Measurements from ENCODE around the gene THAP5. TPM values are rescaled to one million over a fixed set of nuclear protein-coding genes. Genes with fewer than 3 reads are reported as not detected.
"Not testable (repeated sequence)": the region's sequence is repeated elsewhere in the genome, so short reads cannot be mapped to it uniquely, and the experiment has no call there.

The THAP5 gene
- total and polyA plus RNA-seq, 4 experiments from 2014 or later: 16.7 to 52.8 (median 37.5) TPM

GRCh38 chr7:108568801-108569380, 615 bp downstream of the THAP5 start:
- POLR2A ChIA-PET (ENCODE audit: partially characterized antibody): interaction anchor here (0.6 to 4.2 kb wide), 6 partner anchors 9 to 104 kb away, joined by 3 to 138 read pairs (median 4); partner anchors contain the start of gene PNPLA8
- Mint-ChIP-seq H3K27ac (peak overlapping the region; percentile 96 to 100 (median 99)), H3K4me3 (peak overlapping the region; percentile 91 to 99 (median 96)), H3K27me3 (no peaks in the 10 kb centered on the region), H3K4me1 (peaks cover 29 to 79% (median 46%) of the 10 kb centered on the region in 4 donors), H3K36me3 (peaks cover 31 to 59% of the 10 kb centered on the region in 2 donors), H3K9me3 (peaks cover 0 to 4% (median 0%) of the 10 kb centered on the region in 8 donors)
- Histone ChIP-seq H3K27ac (ENCODE audit: low read depth, low read length) (peak overlapping the region; percentile 100), H3K27me3 (ENCODE audit: insufficient read depth, low read length) (no peaks in the 10 kb centered on the region), H3K36me3 (ENCODE audit: insufficient read depth, low read length) (peaks cover 18% of the 10 kb centered on the region), H3K4me3 (ENCODE audit: low read length in 2 of 2) (peak overlapping the region; percentile 77 to 97), H3K4me1 (ENCODE audit: insufficient read depth, low read length) (peaks cover 57% of the 10 kb centered on the region), H3K9me3 (ENCODE audit: control insufficient read depth in 1 of 2, low read length in 2 of 2) (no peaks in the 10 kb centered on the region)
- DNase-seq: peak in 1 of 5 donors; percentile 81
- CTCF ChIA-PET (ENCODE audit: partially characterized antibody): interaction anchor here (0.6 to 1.8 kb wide), 3 partner anchors 42 to 1401 kb away, joined by 3 to 7 read pairs (median 5); no protein-coding TSS in a partner anchor
- intact Hi-C loops (cut with micrococcal nuclease): loop anchor here (1.0 to 2.0 kb wide), 4 partner anchors 43 to 1704 kb away; partner anchors contain the start of genes COG5, DUS4L, HBP1 and PIK3CG

- H3K9me3 Mint-ChIP-seq: peaks cover 0 to 7% (median 4%) of the 10 kb centered on the region in 8 donors
- CTCF ChIA-PET (ENCODE audit: partially characterized antibody): no interaction called here
- peaks cover 7% of the 10 kb centered on the region for H3K36me3 ChIP-seq (ENCODE audit: insufficient read depth, low read length)
Observed at GRCh38 chr7:108565987-108566386, 3.5 kb downstream of the THAP5 start.

GRCh38 chr7:108561047-108561619, 8.4 kb downstream of the THAP5 start:
- H3K27ac ChIP-seq (ENCODE audit: low read depth, low read length): no peak overlapping the region
- H3K27me3 Mint-ChIP-seq: no peaks in the 10 kb centered on the region
- intact Hi-C loops (cut with micrococcal nuclease): no loop called here
- H3K4me1 ChIP-seq (ENCODE audit: insufficient read depth, low read length): no peaks in the 10 kb centered on the region
- no peaks in the 10 kb centered on the region for H3K27me3 ChIP-seq (ENCODE audit: insufficient read depth, low read length)
- H3K27ac Mint-ChIP-seq: peak overlapping the region in 2 of 7 donors; percentile 24 to 43
- CTCF ChIA-PET (ENCODE audit: partially characterized antibody): no interaction called here
- peaks cover 3 to 19% of the 10 kb centered on the region in 2 donors for H3K9me3 ChIP-seq (ENCODE audit: control insufficient read depth in 1 of 2, low read length in 2 of 2)
- POLR2A ChIA-PET (ENCODE audit: partially characterized antibody): no interaction called here
- peak overlapping the region in 1 of 8 donors; percentile 39 for H3K4me3 Mint-ChIP-seq
- H3K4me3 ChIP-seq (ENCODE audit: low read length in 2 of 2): no peak overlapping the region
- H3K36me3 ChIP-seq (ENCODE audit: insufficient read depth, low read length): peaks cover 7% of the 10 kb centered on the region
- H3K4me1 Mint-ChIP-seq: peaks cover 3 to 15% (median 10%) of the 10 kb centered on the region in 4 donors
- H3K36me3 Mint-ChIP-seq: peaks cover 46 to 54% of the 10 kb centered on the region in 2 donors
- DNase-seq: no peak
- H3K9me3 Mint-ChIP-seq: peaks cover 5 to 38% (median 17%) of the 10 kb centered on the region in 8 donors

More at GRCh38 chr7:108565987-108566386, 3.5 kb downstream of the THAP5 start:
- POLR2A ChIA-PET (ENCODE audit: partially characterized antibody): interaction anchor here (0.9 kb wide), 1 partner anchor 40 kb away, joined by 3 read pairs; the partner anchor contains the start of gene PNPLA8
- peaks cover 27 to 51% of the 10 kb centered on the region in 2 donors for H3K36me3 Mint-ChIP-seq
- DNase-seq: no peak
- no peak overlapping the region for H3K4me3 ChIP-seq (ENCODE audit: low read length in 2 of 2)
- no peak overlapping the region for H3K4me3 Mint-ChIP-seq
- H3K27ac ChIP-seq (ENCODE audit: low read depth, low read length): no peak overlapping the region
- H3K27me3 Mint-ChIP-seq: no peaks in the 10 kb centered on the region
- H3K9me3 ChIP-seq (ENCODE audit: control insufficient read depth in 1 of 2, low read length in 2 of 2): no peaks in the 10 kb centered on the region
- H3K4me1 Mint-ChIP-seq: peaks cover 17 to 56% (median 32%) of the 10 kb centered on the region in 4 donors
- peak overlapping the region in 2 of 7 donors; percentile 58 to 64 for H3K27ac Mint-ChIP-seq
- intact Hi-C loops (cut with micrococcal nuclease): no loop called here
- peaks cover 31% of the 10 kb centered on the region for H3K4me1 ChIP-seq (ENCODE audit: insufficient read depth, low read length)
- H3K27me3 ChIP-seq (ENCODE audit: insufficient read depth, low read length): no peaks in the 10 kb centered on the region

- Histone ChIP-seq H3K27me3 (ENCODE audit: insufficient read depth, low read length) (no peaks in the 10 kb centered on the region), H3K27ac (ENCODE audit: low read depth, low read length) (no peak overlapping the region), H3K4me1 (ENCODE audit: insufficient read depth, low read length) (no peaks in the 10 kb centered on the region), H3K9me3 (ENCODE audit: control insufficient read depth in 1 of 2, low read length in 2 of 2) (peaks cover 3 to 19% of the 10 kb centered on the region in 2 donors), H3K36me3 (ENCODE audit: insufficient read depth, low read length) (peaks cover 5% of the 10 kb centered on the region), H3K4me3 (ENCODE audit: low read length in 2 of 2) (no peak overlapping the region)
- no peak for DNase-seq
- CTCF ChIA-PET (ENCODE audit: partially characterized antibody): interaction anchor here (0.8 kb wide), 1 partner anchor 62 kb away, joined by 3 read pairs; no protein-coding TSS in a partner anchor
- POLR2A ChIA-PET (ENCODE audit: partially characterized antibody): interaction anchor here (1.1 kb wide), 1 partner anchor 10 kb away, joined by 4 read pairs; the partner anchor contains the start of genes DNAJB9 and THAP5
- Mint-ChIP-seq H3K36me3 (peaks cover 37 to 44% of the 10 kb centered on the region in 2 donors), H3K9me3 (peaks cover 5 to 39% (median 19%) of the 10 kb centered on the region in 8 donors), H3K27ac (no peak overlapping the region), H3K4me3 (no peak overlapping the region), H3K4me1 (peaks cover 0 to 9% (median 5%) of the 10 kb centered on the region in 4 donors), H3K27me3 (no peaks in the 10 kb centered on the region)
- intact Hi-C loops (cut with micrococcal nuclease): no loop called here
Observed at GRCh38 chr7:108559253-108559652, 10.3 kb downstream of the THAP5 start.

GRCh38 chr7:108557617-108558016, 11.9 kb downstream of the THAP5 start:
- ChIA-PET POLR2A (ENCODE audit: partially characterized antibody) (no interaction called here), CTCF (ENCODE audit: partially characterized antibody) (no interaction called here)
- H3K27me3 Mint-ChIP-seq: no peaks in the 10 kb centered on the region
- H3K9me3 Mint-ChIP-seq: peaks cover 5 to 39% (median 19%) of the 10 kb centered on the region in 8 donors
- Histone ChIP-seq H3K4me1 (ENCODE audit: insufficient read depth, low read length) (no peaks in the 10 kb centered on the region), H3K36me3 (ENCODE audit: insufficient read depth, low read length) (no peaks in the 10 kb centered on the region), H3K4me3 (ENCODE audit: low read length in 2 of 2) (no peak overlapping the region), H3K9me3 (ENCODE audit: control insufficient read depth in 1 of 2, low read length in 2 of 2) (peaks cover 3 to 19% of the 10 kb centered on the region in 2 donors), H3K27ac (ENCODE audit: low read depth, low read length) (no peak overlapping the region), H3K27me3 (ENCODE audit: insufficient read depth, low read length) (no peaks in the 10 kb centered on the region)
- DNase-seq: no peak
- H3K4me1 Mint-ChIP-seq: peaks cover 0 to 5% (median 4%) of the 10 kb centered on the region in 4 donors
- no peak overlapping the region for H3K4me3 Mint-ChIP-seq
- H3K36me3 Mint-ChIP-seq: peaks cover 32 to 41% of the 10 kb centered on the region in 2 donors
- H3K27ac Mint-ChIP-seq: no peak overlapping the region
- intact Hi-C loops (cut with micrococcal nuclease): no loop called here

GRCh38 chr7:108557191-108557590, 12.3 kb downstream of the THAP5 start:
- H3K36me3 ChIP-seq (ENCODE audit: insufficient read depth, low read length): no peaks in the 10 kb centered on the region
- no peak overlapping the region for H3K4me3 Mint-ChIP-seq
- CTCF ChIA-PET (ENCODE audit: partially characterized antibody): no interaction called here
- H3K27ac ChIP-seq (ENCODE audit: low read depth, low read length): no peak overlapping the region
- no peak for DNase-seq
- H3K4me1 ChIP-seq (ENCODE audit: insufficient read depth, low read length): no peaks in the 10 kb centered on the region
- no peaks in the 10 kb centered on the region for H3K27me3 Mint-ChIP-seq
- H3K4me1 Mint-ChIP-seq: peaks cover 0 to 5% (median 4%) of the 10 kb centered on the region in 4 donors
- POLR2A ChIA-PET (ENCODE audit: partially characterized antibody): no interaction called here
- H3K9me3 ChIP-seq (ENCODE audit: control insufficient read depth in 1 of 2, low read length in 2 of 2): peaks cover 3 to 19% of the 10 kb centered on the region in 2 donors
- intact Hi-C loops (cut with micrococcal nuclease): no loop called here
- H3K4me3 ChIP-seq (ENCODE audit: low read length in 2 of 2): no peak overlapping the region
- peaks cover 29 to 41% of the 10 kb centered on the region in 2 donors for H3K36me3 Mint-ChIP-seq
- peaks cover 5 to 39% (median 19%) of the 10 kb centered on the region in 8 donors for H3K9me3 Mint-ChIP-seq
- no peak overlapping the region for H3K27ac Mint-ChIP-seq
- H3K27me3 ChIP-seq (ENCODE audit: insufficient read depth, low read length): no peaks in the 10 kb centered on the region

GRCh38 chr7:108556665-108557064, 12.8 kb downstream of the THAP5 start:
- CTCF ChIA-PET (ENCODE audit: partially characterized antibody); intact Hi-C loops (cut with micrococcal nuclease); H3K27me3 Mint-ChIP-seq; H3K4me1 Mint-ChIP-seq; H3K4me3 Mint-ChIP-seq; H3K27me3 ChIP-seq (ENCODE audit: insufficient read depth, low read length); H3K27ac Mint-ChIP-seq; H3K36me3 ChIP-seq (ENCODE audit: insufficient read depth, low read length); POLR2A ChIA-PET (ENCODE audit: partially characterized antibody); H3K4me3 ChIP-seq (ENCODE audit: low read length in 2 of 2); H3K4me1 ChIP-seq (ENCODE audit: insufficient read depth, low read length); H3K27ac ChIP-seq (ENCODE audit: low read depth, low read length); DNase-seq: not testable (repeated sequence)
- Mint-ChIP-seq H3K9me3 (peaks cover 5 to 38% (median 19%) of the 10 kb centered on the region in 8 donors), H3K36me3 (peaks cover 27 to 40% of the 10 kb centered on the region in 2 donors)
- peaks cover 3 to 19% of the 10 kb centered on the region in 2 donors for H3K9me3 ChIP-seq (ENCODE audit: control insufficient read depth in 1 of 2, low read length in 2 of 2)
